ENCODE data around the gene NCCRP1.

NCCRP1 gene, protein sequence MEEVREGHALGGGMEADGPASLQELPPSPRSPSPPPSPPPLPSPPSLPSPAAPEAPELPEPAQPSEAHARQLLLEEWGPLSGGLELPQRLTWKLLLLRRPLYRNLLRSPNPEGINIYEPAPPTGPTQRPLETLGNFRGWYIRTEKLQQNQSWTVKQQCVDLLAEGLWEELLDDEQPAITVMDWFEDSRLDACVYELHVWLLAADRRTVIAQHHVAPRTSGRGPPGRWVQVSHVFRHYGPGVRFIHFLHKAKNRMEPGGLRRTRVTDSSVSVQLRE

GRCh38 chr19:39196860-39197562 is at the start of gene NCCRP1:
NCCRP1 (plus strand) TSS chr19:39196964; CDS start chr19:39196983, 19 bp downstream.
- peak; percentile 70 for DNase-seq (ENCODE audit: low spot score)

GRCh38 chr19:39147480-39147879 is 49.3 kb upstream of the NCCRP1 start:
- no peak for DNase-seq (ENCODE audit: low spot score)

DNA sequence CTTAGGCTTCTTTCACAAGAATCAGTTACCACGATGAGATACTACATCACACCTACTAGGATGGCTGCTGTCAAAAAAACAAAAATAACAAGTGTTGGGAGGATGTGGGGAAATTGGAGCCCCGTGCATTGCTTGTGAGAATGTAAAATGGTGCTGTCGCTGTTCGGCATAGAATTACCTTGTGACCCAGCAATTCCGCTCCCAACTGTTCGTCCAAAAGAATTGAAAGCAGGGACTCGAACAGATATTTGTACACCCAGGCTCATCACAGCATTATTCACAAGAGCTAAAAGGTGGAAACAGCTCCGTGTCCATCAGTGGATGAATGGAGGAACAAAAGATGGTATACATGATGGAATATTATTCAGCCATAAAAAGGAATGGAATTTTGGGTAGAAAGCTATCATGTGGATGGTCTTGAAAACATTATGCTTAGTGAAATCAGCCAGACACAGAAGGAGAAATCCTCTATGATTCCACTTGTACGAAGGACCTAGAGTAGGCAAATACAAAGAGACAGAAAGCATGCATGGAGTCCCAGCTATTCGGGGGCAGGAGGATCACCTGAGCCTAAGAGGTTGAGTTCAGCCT is 47.7 kb upstream of the NCCRP1 start:
- no peak for DNase-seq (ENCODE audit: low spot score)

GRCh38 chr19:39150235-39150634 is 46.5 kb upstream of the NCCRP1 start:
- DNase-seq (ENCODE audit: low spot score) = no peak

DNA sequence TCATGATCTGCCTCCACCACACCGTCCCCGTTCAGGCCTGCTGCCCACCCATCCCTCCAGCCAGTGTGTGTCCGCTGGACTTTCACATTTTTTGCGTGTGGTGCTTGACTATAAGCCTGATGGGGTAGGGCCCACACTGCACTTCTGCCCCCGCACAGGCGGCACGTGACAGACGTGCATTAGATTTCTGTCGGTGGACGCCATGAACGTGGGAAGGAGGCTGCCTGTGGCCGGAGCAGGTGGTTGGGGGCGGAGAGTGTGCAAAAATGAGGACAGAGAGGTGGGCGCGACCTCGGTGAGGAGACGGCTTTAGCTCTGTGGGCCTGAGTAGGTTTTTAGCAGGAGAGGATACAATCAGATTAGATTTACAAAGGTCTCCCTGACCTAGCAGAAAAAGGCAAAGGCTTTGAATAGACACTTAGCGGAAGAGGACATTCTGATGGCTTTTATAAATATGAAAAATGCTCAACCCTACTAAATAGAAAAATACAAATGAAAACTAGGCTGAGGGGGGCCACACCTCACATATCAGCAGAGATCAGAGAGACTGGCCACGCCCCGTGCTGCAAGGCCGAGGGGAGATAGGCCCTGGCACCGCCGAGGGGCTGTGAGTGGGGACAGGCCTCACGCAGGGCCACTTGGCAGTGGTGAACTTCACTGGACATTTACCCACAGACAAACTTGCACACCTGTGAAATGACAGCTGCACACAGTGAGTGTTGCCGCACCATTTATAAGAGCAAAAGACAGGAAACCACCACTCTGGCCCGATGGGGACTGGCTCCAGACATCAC is 45.8 kb upstream of the NCCRP1 start:
- DNase-seq (ENCODE audit: low spot score) = no peak

DNA sequence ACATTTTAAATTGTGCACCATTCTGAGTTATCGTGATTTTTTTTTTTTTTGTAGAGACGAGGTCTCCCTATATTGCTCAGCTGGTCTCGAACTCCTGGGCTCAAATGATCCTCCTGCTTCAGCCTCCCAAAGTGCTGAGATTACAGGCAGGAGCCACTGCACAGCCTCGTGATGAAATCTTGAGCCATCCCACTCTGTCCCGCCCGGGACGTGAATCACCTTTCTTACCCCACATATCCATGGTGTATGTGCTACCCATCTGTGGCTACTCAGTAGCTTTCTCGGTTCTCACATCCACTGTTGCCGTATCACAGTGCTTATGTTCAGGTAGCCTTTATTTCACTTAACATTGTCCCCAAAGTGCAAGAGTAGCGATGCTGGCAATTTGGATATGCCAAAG is 44.7 kb upstream of the NCCRP1 start:
- no peak for DNase-seq (ENCODE audit: low spot score)

DNA sequence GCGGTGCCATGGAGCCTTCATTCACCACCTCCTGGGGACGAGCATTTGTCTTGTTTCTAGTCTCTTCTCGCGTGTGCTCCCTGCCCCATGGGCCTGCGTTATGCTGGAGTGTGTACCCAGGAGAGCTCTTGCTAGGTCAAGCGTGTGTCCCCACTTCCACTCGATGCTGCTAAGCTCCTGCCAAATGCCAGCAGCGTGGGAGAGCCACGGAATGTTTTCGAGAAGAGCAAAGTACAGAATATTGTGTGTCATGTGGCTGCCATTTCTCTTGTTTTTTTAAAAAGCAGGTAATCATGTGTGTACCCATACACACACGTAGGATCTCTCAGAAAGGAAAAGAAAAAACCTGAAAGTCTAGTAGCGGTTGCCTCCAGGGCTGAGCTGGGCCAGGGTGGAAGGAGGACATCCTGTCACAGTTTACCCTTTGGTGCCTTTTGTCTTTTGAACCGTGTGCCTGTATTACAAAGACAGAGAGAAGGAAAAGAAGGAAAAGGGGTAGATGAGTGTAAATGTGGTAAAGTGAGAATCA is 42.6 kb upstream of the NCCRP1 start:
- no peak for DNase-seq (ENCODE audit: low spot score)

DNA sequence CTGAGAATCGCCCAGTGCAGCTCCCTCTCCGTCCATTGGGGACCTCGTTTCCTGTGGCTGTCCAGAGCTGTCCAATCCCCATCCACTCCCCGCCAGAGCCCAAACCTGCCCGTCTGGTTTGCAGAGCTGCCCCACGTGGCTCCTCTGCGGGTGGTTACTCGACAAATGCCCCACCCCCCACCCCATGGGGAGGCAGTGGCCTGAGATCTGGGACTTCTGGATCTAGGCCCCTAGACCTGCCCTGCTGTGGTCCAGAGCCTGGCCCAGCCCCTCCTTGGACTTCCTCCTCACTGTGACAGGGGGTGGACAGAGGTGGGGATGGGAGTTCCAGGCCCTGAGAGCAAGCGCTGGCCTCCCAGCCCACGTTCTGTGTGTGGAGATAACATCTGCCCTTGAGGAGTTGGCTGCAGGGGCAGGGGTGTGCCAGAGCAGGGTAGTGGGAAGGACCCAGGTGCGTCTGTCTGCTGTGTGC is 42.1 kb upstream of the NCCRP1 start:
- DNase-seq (ENCODE audit: low spot score) = peak; percentile 65

DNA sequence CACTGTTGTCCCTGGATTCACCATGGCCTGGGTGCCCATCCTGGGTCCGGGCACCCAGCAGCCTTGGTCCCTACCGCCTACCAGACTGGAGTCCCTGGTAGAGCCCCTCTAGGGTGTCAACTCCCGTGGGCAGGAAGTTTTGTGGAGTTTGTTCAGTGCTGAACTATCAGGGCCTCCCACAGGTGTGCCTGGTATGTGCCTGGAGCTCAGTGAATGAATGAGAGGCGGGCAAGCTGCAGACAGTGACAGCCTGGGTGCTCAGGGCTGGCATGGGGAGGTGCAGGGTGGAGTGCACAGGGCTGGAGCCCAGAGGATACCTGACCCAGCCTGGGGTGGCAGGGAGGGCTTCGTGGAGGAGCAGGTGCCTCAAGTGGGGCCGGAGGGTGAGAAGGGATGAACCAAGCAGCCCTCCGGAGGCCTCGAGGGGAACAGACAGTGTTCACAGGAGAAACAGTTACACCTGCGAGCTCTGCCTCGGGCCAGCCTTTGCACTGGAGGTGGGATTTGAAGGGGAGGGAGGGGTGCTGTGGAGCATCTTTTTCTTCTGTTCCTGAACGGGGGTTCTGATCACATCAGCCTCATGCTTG is 41.6 kb upstream of the NCCRP1 start:
- no peak for DNase-seq (ENCODE audit: low spot score)

- DNase-seq (ENCODE audit: low spot score) = no peak
These were observed 41.0 kb upstream of the NCCRP1 start for GRCh38 chr19:39155741-39156140.

GRCh38 chr19:39156326-39157230 is 40.2 kb upstream of the NCCRP1 start:
- DNase-seq (ENCODE audit: low spot score) = no peak

DNA sequence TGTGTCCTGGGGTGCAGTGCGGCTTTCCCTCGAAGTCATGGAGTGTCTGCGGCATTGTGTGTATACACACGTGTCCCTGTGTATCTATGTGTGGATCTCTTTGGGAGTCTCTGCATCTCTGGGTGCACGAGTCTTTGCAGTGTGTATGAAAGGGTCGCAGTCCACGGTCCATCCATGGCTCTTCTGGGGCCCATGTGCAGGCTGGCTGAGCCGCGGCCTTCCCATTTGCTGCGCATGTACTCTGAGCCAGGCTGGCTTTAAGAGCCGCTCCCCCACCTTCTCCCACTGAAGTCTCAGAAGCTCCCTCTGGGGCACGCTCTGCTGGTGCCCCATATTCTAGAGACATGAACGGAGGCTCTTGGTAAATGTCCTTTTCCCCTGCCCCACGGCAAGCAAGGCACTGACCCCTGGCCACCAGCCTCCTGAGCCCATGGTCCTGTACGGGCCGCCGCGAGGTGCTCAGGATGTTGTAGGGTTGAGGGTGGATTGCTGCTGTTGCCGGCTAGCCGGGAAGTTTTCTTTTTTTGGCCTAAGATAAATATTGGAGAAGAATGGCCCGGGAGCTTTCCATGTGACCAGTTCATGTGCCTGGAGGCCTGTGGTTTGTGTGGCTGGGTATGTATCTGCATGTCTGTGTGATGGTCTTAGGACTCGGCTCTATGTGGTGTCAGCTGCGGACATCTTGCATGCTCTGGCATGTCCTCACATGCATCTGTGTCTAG is 39.3 kb upstream of the NCCRP1 start:
- no peak for DNase-seq (ENCODE audit: low spot score)

DNA sequence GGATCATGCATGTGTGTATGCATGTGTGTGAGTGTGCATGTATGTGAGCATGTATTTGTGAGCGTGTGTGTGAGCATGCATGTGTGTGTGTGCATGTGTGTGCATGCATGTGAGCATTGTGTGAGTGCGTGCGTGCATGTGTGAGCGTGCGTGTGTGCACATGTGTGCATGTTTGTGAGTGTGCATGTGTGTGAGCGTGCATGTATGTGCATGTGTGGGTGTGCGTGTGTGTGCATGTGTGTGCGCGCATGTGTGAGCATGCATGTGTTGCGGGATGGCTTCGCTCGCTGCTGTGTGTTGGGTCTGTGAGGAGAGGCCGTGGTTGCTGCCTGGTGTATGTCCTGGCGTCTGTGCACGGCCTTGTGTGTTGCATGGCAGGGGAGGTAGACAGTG is 38.8 kb upstream of the NCCRP1 start:
- DNase-seq (ENCODE audit: low spot score) = no peak

- DNase-seq (ENCODE audit: low spot score) = no peak
These were observed 38.0 kb upstream of the NCCRP1 start for GRCh38 chr19:39158646-39159260.

- no peak for DNase-seq (ENCODE audit: low spot score)
These were observed 36.3 kb upstream of the NCCRP1 start for GRCh38 chr19:39160523-39160861.

DNA sequence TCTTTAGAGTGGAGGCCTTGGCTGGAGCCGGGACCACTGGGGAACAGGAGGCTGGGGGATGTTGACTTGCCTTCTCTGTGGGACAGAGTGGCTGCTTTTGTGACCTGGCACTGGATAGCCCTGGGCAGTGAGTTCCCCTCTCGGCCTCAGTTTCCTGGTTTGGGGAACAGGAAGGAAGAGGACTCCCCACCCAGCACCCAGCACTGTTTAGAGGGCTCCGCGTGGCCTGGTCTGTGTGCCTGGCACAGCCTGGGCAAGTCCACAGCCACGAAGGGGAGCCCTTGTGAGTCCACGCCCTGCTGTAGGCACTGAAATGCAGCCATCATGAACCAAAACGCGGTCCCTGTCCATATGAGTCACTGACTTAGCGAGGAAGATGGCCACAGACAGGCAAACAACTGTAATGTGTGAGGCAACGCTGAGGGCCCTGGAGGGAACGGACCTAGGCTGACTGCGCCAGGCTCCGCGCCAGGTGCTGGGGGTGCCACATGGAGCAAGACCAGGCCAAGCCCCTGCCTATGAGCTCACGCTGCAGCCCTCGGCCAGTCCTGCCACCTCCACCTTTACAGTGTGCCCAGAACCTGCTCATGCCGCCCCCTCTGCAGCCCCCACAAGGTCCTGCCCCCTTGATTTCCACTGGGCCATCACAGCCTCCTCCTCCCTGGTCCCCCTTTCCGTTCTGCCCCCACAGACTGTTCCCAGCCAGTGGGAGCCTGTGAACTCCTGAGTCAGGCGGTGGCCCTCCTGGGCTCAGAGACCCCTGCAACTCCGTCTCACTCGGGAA is 35.7 kb upstream of the NCCRP1 start:
- no peak for DNase-seq (ENCODE audit: low spot score)

GRCh38 chr19:39162441-39163043 is 34.2 kb upstream of the NCCRP1 start:
- DNase-seq (ENCODE audit: low spot score) = no peak

DNA sequence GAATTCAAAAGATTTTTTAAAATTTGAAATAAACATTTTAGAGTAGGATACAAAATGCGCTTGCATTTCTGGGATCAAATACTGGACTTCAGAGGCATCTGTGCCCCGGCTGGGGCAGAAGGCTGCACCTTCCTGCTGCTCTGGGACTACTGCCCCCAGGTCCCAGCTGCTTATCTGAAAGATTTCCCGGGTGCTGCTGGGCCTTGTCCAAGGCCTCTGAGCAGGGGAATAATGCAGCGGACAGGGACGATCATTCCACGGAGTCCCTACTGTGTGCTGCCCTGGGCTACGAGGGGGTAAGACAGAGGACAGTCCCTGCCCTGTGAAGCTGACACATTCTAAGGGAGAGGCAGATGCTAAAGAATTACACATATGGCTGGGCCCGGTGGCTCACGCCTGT is 33.1 kb upstream of the NCCRP1 start:
- DNase-seq (ENCODE audit: low spot score) = no peak

DNA sequence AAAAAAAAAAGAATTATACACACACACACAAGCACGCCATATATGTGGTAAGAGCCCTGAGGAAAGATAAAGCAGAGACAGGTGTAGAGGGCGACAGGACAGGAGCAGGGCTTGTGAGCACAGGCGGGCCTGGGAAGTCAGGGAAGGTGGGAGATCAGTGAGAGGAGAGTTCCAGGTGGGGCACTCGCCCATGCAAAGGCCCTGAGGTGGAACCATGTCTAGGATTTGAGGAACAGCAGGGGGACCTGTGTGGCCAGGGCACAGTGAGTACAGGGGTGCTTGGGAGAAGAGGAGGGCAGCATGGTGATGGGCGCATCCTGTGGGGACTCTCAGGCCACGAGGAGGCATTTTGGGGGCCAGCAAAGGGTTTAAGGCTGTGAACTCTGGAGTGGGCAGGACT is 32.5 kb upstream of the NCCRP1 start:
- DNase-seq (ENCODE audit: low spot score) = no peak
